Astrocyte of the spinal cord (primary cell): ENCODE data around the gene USP9X.
A peak's percentile ranks its signal among the peaks of the same experiment; 100 is the strongest.
"Not testable (repeated sequence)": the region's sequence is repeated elsewhere in the genome, so short reads cannot be mapped to it uniquely, and the experiment has no call there.

Experiments used
- DNase-seq: peaks from one replicate; pipeline ENCODE4 v3.0.0; 2011; ENCODE audit warnings: low read depth, low spot score
- H3K4me3 ChIP-seq: 2 replicates; pipeline ENCODE4 v1.5.1; 2011; ENCODE audit warnings: low read depth, mild to moderate bottlenecking, low read length, moderate library complexity
- CTCF ChIP-seq: IDR thresholded peaks from 2 replicates; pipeline ENCODE4 v1.5.1; 2012; ENCODE audit warnings: low read depth, mild to moderate bottlenecking, low read length, inconsistent platforms
- in situ Hi-C: cut with HindIII; loops from 2 replicates; pipeline ENCODE4 v1.10.0; 2017; ENCODE audit warnings: low sequenced_read_pairs

The USP9X gene

GRCh38 chrX:41047878-41048534, 37.2 kb upstream of the USP9X start:
- in situ Hi-C loops, result no loop called here
- TF ChIP-seq CTCF, result no peak
- no peak for DNase-seq
- no peak overlapping the region for H3K4me3 ChIP-seq

- DNase-seq, result no peak
- in situ Hi-C loops, result no loop called here
- H3K4me3 ChIP-seq, result no peak overlapping the region
- TF ChIP-seq CTCF, result no peak
Measured at GRCh38 chrX:41050359-41050758, 34.9 kb upstream of the USP9X start.

GRCh38 chrX:41051288-41051687, 34.0 kb upstream of the USP9X start:
- in situ Hi-C loops, result no loop called here
- H3K4me3 ChIP-seq, result no peak overlapping the region
- TF ChIP-seq CTCF, result no peak
- no peak for DNase-seq

- in situ Hi-C loops, result no loop called here
- no peak for DNase-seq
- no peak for TF ChIP-seq CTCF
- no peak overlapping the region for H3K4me3 ChIP-seq
Measured at GRCh38 chrX:41055740-41056139, 29.5 kb upstream of the USP9X start.

GRCh38 chrX:41063276-41063675, 22.0 kb upstream of the USP9X start:
- DNase-seq, H3K4me3 ChIP-seq, in situ Hi-C loops: not testable (repeated sequence)

- DNase-seq, result peak; percentile 46
- in situ Hi-C loops, result no loop called here
- no peak overlapping the region for H3K4me3 ChIP-seq
- TF ChIP-seq CTCF, result no peak
Measured at GRCh38 chrX:41064018-41064417, 21.2 kb upstream of the USP9X start.

GRCh38 chrX:41066391-41066790, 18.9 kb upstream of the USP9X start:
- TF ChIP-seq CTCF, result no peak
- in situ Hi-C loops, result no loop called here
- no peak for DNase-seq
- no peak overlapping the region for H3K4me3 ChIP-seq
